PC-9 (cell line): Measurements from ENCODE around the gene TSBP1. TPM values are rescaled to one million over a fixed set of nuclear protein-coding genes. Genes with fewer than 3 reads are reported as not detected.

Experiments used
- BruUV-seq: library from RNA; stranded (reverse); fragments of 400-500 nt; replicated peaks from 2 replicates; lab custom pipeline; 2021; lab: Mats Ljungman, UMichigan
- CTCF ChIA-PET: fragments of 300-600 bp; sonication (Branson Sonifier 250); formaldehyde crosslinking; loops from one replicate; lab custom pipeline; 2022; ENCODE audit warnings: antibody characterized with exemption; lab: Charles Lee
- POLR2A ChIA-PET: fragments of 300-600 bp; sonication (Branson Sonifier 250); formaldehyde crosslinking; loops from one replicate; lab custom pipeline; 2022; ENCODE audit warnings: antibody characterized with exemption; ENCODE audit not compliant: unreplicated experiment; lab: Charles Lee
- DNase-seq, 2 experiments: peaks; one replicate each; pipeline versions ENCODE4 v3.0.0 to v3.0.0-alpha.2; 2015 to 2022; ENCODE audit warnings: mixed read lengths in 1 of 2
- H2AFZ ChIP-seq: fragments of 200-600 bp; sonication (generic); 2 replicates; pipeline ENCODE4 v1.8.1; 2017; ENCODE audit warnings: antibody characterized with exemption
- H3F3A ChIP-seq: fragments of 200-600 bp; sonication (generic); 2 replicates; pipeline ENCODE4 v1.8.1; 2017; ENCODE audit warnings: antibody characterized with exemption, mild to moderate bottlenecking, low read depth; ENCODE audit not compliant: insufficient read depth
- H3K27ac ChIP-seq: fragments of 200-600 bp; sonication (generic); 2 replicates; pipeline ENCODE4 v1.6.1; 2016; ENCODE audit warnings: mixed run types
- H3K27me3 ChIP-seq: fragments of 200-600 bp; sonication (generic); 2 replicates; pipeline ENCODE4 v1.6.1; 2016; ENCODE audit warnings: low read depth, mixed run types; ENCODE audit not compliant: insufficient read depth
- H3K36me3 ChIP-seq: fragments of 200-600 bp; sonication (generic); 2 replicates; pipeline ENCODE4 v1.6.1; 2016; ENCODE audit warnings: low read depth, mixed run types
- H3K4me1 ChIP-seq: fragments of 200-600 bp; sonication (generic); replicated peaks from 2 replicates; pipeline ENCODE4 v1.6.1; 2016; ENCODE audit warnings: mixed run types; ENCODE audit not compliant: insufficient read depth
- H3K4me2 ChIP-seq: fragments of 200-600 bp; sonication (generic); 2 replicates; pipeline ENCODE4 v1.6.1; 2017; ENCODE audit warnings: mixed run types
- H3K4me3 ChIP-seq: fragments of 200-600 bp; sonication (generic); 2 replicates; pipeline ENCODE4 v1.6.1; 2016; ENCODE audit warnings: mixed run types
- H3K79me2 ChIP-seq: fragments of 200-600 bp; sonication (generic); 2 replicates; pipeline ENCODE4 v1.6.1; 2017; ENCODE audit warnings: low read depth, mixed run types
- H3K9me2 ChIP-seq: fragments of 200-600 bp; sonication (generic); 2 replicates; pipeline ENCODE4 v1.8.1; 2017; ENCODE audit warnings: mild to moderate bottlenecking; ENCODE audit not compliant: insufficient read depth
- H3K9me3 ChIP-seq: fragments of 200-600 bp; sonication (generic); 2 replicates; pipeline ENCODE4 v1.8.1; 2016; ENCODE audit warnings: low read depth; ENCODE audit not compliant: insufficient read depth
- H4K20me1 ChIP-seq: fragments of 200-600 bp; sonication (generic); 2 replicates; pipeline ENCODE4 v1.8.1; 2017; ENCODE audit not compliant: insufficient read depth
- CTCF ChIP-seq: fragments of 200-600 bp; sonication (generic); conservative IDR thresholded peaks from 2 replicates; pipeline ENCODE4 v1.6.1; 2017; ENCODE audit warnings: mixed run types, antibody characterized with exemption, mild to moderate bottlenecking, moderate library complexity
- EZH2 ChIP-seq: fragments of 200-600 bp; sonication (generic); IDR thresholded peaks from 2 replicates; pipeline ENCODE4 v1.8.0; 2017; ENCODE audit warnings: antibody characterized with exemption, low read depth
- intact Hi-C: fragments of 100-400 bp; cut with micrococcal nuclease; formaldehyde crosslinking; loops from one replicate; pipeline ENCODE4 v1.10.0; 2022; ENCODE audit not compliant: unreplicated experiment
- total RNA-seq: library from RNA; stranded (reverse); gene quantifications from 2 replicates; pipeline ENCODE4 v1.2.3, GENCODE V29; 2021

Gene TSBP1
- total RNA-seq, 1 experiment from 2014 or later = not detected

- H3K9me2 ChIP-seq = no peaks in the 10 kb centered on the region
- H3K9me3 ChIP-seq = no peaks in the 10 kb centered on the region
- H3K27ac ChIP-seq = no peak overlapping the region
- peaks cover 39% of the 10 kb centered on the region for H3K27me3 ChIP-seq
- ChIA-PET POLR2A (interaction anchor here (0.7 kb wide), 1 partner anchor 1044 kb away, joined by 4 read pairs; no protein-coding TSS in a partner anchor), CTCF (no interaction called here)
- no peak for TF ChIP-seq CTCF
- TF ChIP-seq EZH2 = no peak
- no peak overlapping the region for H3K4me2 ChIP-seq
- intact Hi-C loops = no loop called here
- no peaks in the 10 kb centered on the region for H4K20me1 ChIP-seq
- DNase-seq = no peak
- no peaks in the 10 kb centered on the region for H3K79me2 ChIP-seq
- H3F3A ChIP-seq = no peaks in the 10 kb centered on the region
- BruUV-seq = no TSS peak
- no peaks in the 10 kb centered on the region for H3K36me3 ChIP-seq
- H2AFZ ChIP-seq = no peak overlapping the region
- no peaks in the 10 kb centered on the region for H3K4me1 ChIP-seq
- no peak overlapping the region for H3K4me3 ChIP-seq
Observed at GRCh38 chr6:32327103-32327502, 44.6 kb downstream of the TSBP1 start.

- CTCF ChIA-PET = no interaction called here
- no peaks in the 10 kb centered on the region for H3K9me2 ChIP-seq
- TF ChIP-seq CTCF = no peak
- TF ChIP-seq EZH2 = no peak
- H3K9me3 ChIP-seq = no peaks in the 10 kb centered on the region
- H3K4me2 ChIP-seq = no peak overlapping the region
- H3K27me3 ChIP-seq = peaks cover 63% of the 10 kb centered on the region
- no peak overlapping the region for H2AFZ ChIP-seq
- POLR2A ChIA-PET = no interaction called here
- H3K4me1 ChIP-seq = no peaks in the 10 kb centered on the region
- H4K20me1 ChIP-seq = no peaks in the 10 kb centered on the region
- no peak overlapping the region for H3K4me3 ChIP-seq
- no peak for DNase-seq
- no peak overlapping the region for H3K27ac ChIP-seq
- intact Hi-C loops = no loop called here
- no peaks in the 10 kb centered on the region for H3K36me3 ChIP-seq
- no peaks in the 10 kb centered on the region for H3K79me2 ChIP-seq
- BruUV-seq = no TSS peak
- no peaks in the 10 kb centered on the region for H3F3A ChIP-seq
Observed at GRCh38 chr6:32318501-32318900, 53.2 kb downstream of the TSBP1 start.

GRCh38 chr6:32317541-32317940 is 54.2 kb downstream of the TSBP1 start:
- no peak for TF ChIP-seq CTCF
- Histone ChIP-seq H3K27ac (no peak overlapping the region), H3K4me3 (no peak overlapping the region), H3K79me2 (no peaks in the 10 kb centered on the region), H3K9me3 (no peaks in the 10 kb centered on the region), H3K36me3 (no peaks in the 10 kb centered on the region), H3K4me2 (no peak overlapping the region), H3K9me2 (no peaks in the 10 kb centered on the region), H3K4me1 (no peaks in the 10 kb centered on the region), H3F3A (no peaks in the 10 kb centered on the region), H4K20me1 (no peaks in the 10 kb centered on the region), H3K27me3 (peaks cover 57% of the 10 kb centered on the region), H2AFZ (no peak overlapping the region)
- POLR2A ChIA-PET = no interaction called here
- intact Hi-C loops = no loop called here
- no TSS peak for BruUV-seq
- CTCF ChIA-PET = no interaction called here
- no peak for DNase-seq
